GM23338 (cell line): ENCODE measurements around the gene GCN1. TPM values are rescaled to one million over a fixed set of nuclear protein-coding genes. Genes with fewer than 3 reads are reported as not detected.
A peak's percentile ranks its signal among the peaks of the same experiment; 100 is the strongest.

Source experiments
- ATAC-seq: fragments of 200-7000 bp; cut with Tn5 transposase; 3 replicates; pipeline ENCODE4 v1.9.1; 2020
- DNase-seq: peaks from one replicate; pipeline ENCODE4 v3.0.0-alpha.2; 2015; ENCODE audit warnings: low spot score
- H2AFZ ChIP-seq: fragments of 200-600 bp; sonication (generic); 2 replicates; pipeline ENCODE4 v1.8.0; 2016; ENCODE audit warnings: antibody characterized with exemption, mild to moderate bottlenecking, moderate library complexity
- H3F3A ChIP-seq: fragments of 200-600 bp; sonication (generic); replicated peaks from 2 replicates; pipeline ENCODE4 v1.8.0; 2017; ENCODE audit warnings: antibody characterized with exemption, mixed run types, low read depth
- H3K27ac ChIP-seq: fragments of 200-600 bp; sonication (generic); 2 replicates; pipeline ENCODE4 v1.6.1; 2016; ENCODE audit warnings: low read depth
- H3K27me3 ChIP-seq: fragments of 200-600 bp; sonication (generic); 2 replicates; pipeline ENCODE4 v1.8.0; 2016; ENCODE audit warnings: mild to moderate bottlenecking, mixed run types, moderate library complexity; ENCODE audit not compliant: insufficient read depth
- H3K36me3 ChIP-seq: fragments of 200-600 bp; sonication (generic); 2 replicates; pipeline ENCODE4 v1.8.0; 2016; ENCODE audit warnings: mild to moderate bottlenecking; ENCODE audit not compliant: insufficient read depth
- H3K4me1 ChIP-seq: fragments of 200-600 bp; sonication (generic); 2 replicates; pipeline ENCODE4 v1.8.0; 2016; ENCODE audit warnings: mild to moderate bottlenecking, moderate library complexity; ENCODE audit not compliant: insufficient read depth
- H3K4me2 ChIP-seq: fragments of 200-600 bp; sonication (generic); 2 replicates; pipeline ENCODE4 v1.7.1; 2017; ENCODE audit warnings: mixed run types
- H3K4me3 ChIP-seq: fragments of 200-600 bp; sonication (generic); 2 replicates; pipeline ENCODE4 v1.6.1; 2016; ENCODE audit warnings: mixed run types
- H3K79me2 ChIP-seq: fragments of 200-600 bp; sonication (generic); replicated peaks from 2 replicates; pipeline ENCODE4 v1.8.0; 2017; ENCODE audit warnings: mild to moderate bottlenecking; ENCODE audit not compliant: insufficient read depth
- H3K9me2 ChIP-seq: fragments of 200-600 bp; sonication (generic); 2 replicates; pipeline ENCODE4 v1.8.0; 2017; ENCODE audit not compliant: insufficient read depth
- H4K20me1 ChIP-seq: fragments of 200-600 bp; sonication (generic); replicated peaks from 2 replicates; pipeline ENCODE4 v1.8.0; 2017; ENCODE audit warnings: mild to moderate bottlenecking; ENCODE audit not compliant: insufficient read depth
- H3K27ac Mint-ChIP-seq: 2 replicates; pipeline ENCODE4 v1.8.0; 2020; ENCODE audit warnings: inconsistent platforms, mild to moderate bottlenecking, moderate library complexity, mixed read lengths
- H3K27me3 Mint-ChIP-seq: 3 replicates; pipeline ENCODE4 v1.8.0; 2022; ENCODE audit warnings: low read depth, mild to moderate bottlenecking, moderate library complexity, mixed read lengths, inconsistent platforms; ENCODE audit not compliant: insufficient read depth, poor library complexity
- H3K36me3 Mint-ChIP-seq: 3 replicates; pipeline ENCODE4 v1.8.0; 2021; ENCODE audit warnings: low read depth, mild to moderate bottlenecking, inconsistent platforms, moderate library complexity, mixed read lengths
- H3K4me1 Mint-ChIP-seq: 3 replicates; pipeline ENCODE4 v1.8.0; 2020; ENCODE audit warnings: mild to moderate bottlenecking, inconsistent platforms, mixed read lengths
- H3K4me3 Mint-ChIP-seq: 3 replicates; pipeline ENCODE4 v1.8.0; 2021; ENCODE audit warnings: moderate library complexity, mild to moderate bottlenecking, inconsistent platforms, mixed read lengths
- H3K9me3 Mint-ChIP-seq: 3 replicates; pipeline ENCODE4 v1.8.0; 2020; ENCODE audit warnings: moderate library complexity, mild to moderate bottlenecking, inconsistent platforms, mixed read lengths
- EZH2phosphoT487 ChIP-seq: fragments of 200-600 bp; sonication (generic); IDR thresholded peaks from one replicate; pipeline ENCODE4 v1.8.1; 2018; ENCODE audit warnings: antibody characterized with exemption; ENCODE audit not compliant: unreplicated experiment
- NANOG ChIP-seq: IDR thresholded peaks from 2 replicates; pipeline ENCODE4 v1.6.1; 2016; ENCODE audit warnings: antibody characterized with exemption, borderline replicate concordance
- POLR2AphosphoS5 ChIP-seq: IDR thresholded peaks from 2 replicates; pipeline ENCODE4 v1.6.1; 2016; ENCODE audit warnings: antibody characterized with exemption, low read depth
- STAT1 ChIP-seq: IDR thresholded peaks from one replicate; pipeline ENCODE4 v1.6.1; 2016; ENCODE audit warnings: antibody characterized with exemption; ENCODE audit not compliant: unreplicated experiment
- ZNF331 ChIP-seq: fragments of 250-450 bp; sonication (Bioruptor Pico); IDR thresholded peaks from 2 replicates; pipeline ENCODE4 v1.5.0; 2020; ENCODE audit warnings: low read depth, mild to moderate bottlenecking, moderate library complexity
- polyA plus RNA-seq: library from polyadenylated mRNA; unstranded; fragments of >200 nt; fragmentation: Nextera tagmentation; extraction: Ambion mirVana; gene quantifications from 2 replicates; pipeline ENCODE4 v1.2.1, GENCODE V29; 2016
- total RNA-seq: library from RNA; depleted of rRNA; stranded (reverse); fragments of >200 nt; shearing (Covaris generic); gene quantifications from 2 replicates; pipeline ENCODE4 v1.2.3, GENCODE V29; 2014
- TF ChIP-seq, protein P1 (sequence below): fragments of 250-450 bp; sonication (Bioruptor Pico); IDR thresholded peaks from 2 replicates; pipeline ENCODE4 v1.5.0; 2020; ENCODE audit warnings: mild to moderate bottlenecking, moderate library complexity

The GCN1 gene
- total and polyA plus RNA-seq, 2 experiments from 2014 or later: 18.0 to 177 TPM

DNA sequence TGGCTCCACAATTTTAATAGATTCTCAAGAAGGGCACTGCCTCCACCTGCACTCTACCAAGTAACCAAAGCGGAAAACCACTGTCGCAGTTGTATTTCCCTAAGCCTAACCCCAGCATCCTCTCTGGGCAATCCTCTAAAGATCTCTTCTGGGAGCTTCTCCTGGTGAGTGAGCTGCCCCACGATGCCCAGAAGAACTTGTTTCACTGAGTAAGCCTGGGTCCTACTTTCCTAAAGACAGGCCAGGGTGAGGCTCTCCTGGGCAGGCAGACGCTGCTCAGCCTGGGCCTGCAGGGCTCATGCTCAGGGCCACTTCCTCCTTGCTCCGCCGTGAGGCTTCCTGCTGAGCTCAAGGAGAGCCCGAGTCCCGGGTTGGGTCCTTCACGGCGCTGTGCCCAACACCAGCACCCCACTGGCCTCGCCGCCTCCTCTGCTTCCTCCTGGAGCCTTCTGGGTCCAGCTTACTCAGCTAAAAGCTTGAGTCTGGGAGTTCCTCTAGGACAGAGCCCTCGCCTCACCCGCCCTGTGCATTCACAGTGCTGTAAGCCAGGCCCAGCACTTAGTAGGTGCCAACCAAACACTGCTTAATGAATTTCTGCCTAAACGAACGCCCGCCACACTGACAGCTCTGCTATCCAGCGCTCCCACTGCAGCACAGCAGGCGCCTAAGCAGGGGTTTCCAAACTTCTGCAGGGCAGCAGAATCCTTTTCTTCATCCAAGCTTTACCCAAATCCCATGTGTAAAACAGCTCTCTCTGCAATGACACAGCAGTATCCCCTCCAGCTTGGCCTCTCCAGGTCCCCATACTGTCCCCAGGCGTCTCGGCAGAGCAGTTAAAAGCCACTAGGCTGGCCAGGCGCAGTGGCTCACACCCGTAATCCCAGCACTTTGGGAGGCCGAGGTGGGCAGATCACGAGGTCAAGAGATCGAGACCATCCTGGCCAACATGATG is 83.7 kb downstream of the GCN1 start (continued):
- TF ChIP-seq, protein P1, sequence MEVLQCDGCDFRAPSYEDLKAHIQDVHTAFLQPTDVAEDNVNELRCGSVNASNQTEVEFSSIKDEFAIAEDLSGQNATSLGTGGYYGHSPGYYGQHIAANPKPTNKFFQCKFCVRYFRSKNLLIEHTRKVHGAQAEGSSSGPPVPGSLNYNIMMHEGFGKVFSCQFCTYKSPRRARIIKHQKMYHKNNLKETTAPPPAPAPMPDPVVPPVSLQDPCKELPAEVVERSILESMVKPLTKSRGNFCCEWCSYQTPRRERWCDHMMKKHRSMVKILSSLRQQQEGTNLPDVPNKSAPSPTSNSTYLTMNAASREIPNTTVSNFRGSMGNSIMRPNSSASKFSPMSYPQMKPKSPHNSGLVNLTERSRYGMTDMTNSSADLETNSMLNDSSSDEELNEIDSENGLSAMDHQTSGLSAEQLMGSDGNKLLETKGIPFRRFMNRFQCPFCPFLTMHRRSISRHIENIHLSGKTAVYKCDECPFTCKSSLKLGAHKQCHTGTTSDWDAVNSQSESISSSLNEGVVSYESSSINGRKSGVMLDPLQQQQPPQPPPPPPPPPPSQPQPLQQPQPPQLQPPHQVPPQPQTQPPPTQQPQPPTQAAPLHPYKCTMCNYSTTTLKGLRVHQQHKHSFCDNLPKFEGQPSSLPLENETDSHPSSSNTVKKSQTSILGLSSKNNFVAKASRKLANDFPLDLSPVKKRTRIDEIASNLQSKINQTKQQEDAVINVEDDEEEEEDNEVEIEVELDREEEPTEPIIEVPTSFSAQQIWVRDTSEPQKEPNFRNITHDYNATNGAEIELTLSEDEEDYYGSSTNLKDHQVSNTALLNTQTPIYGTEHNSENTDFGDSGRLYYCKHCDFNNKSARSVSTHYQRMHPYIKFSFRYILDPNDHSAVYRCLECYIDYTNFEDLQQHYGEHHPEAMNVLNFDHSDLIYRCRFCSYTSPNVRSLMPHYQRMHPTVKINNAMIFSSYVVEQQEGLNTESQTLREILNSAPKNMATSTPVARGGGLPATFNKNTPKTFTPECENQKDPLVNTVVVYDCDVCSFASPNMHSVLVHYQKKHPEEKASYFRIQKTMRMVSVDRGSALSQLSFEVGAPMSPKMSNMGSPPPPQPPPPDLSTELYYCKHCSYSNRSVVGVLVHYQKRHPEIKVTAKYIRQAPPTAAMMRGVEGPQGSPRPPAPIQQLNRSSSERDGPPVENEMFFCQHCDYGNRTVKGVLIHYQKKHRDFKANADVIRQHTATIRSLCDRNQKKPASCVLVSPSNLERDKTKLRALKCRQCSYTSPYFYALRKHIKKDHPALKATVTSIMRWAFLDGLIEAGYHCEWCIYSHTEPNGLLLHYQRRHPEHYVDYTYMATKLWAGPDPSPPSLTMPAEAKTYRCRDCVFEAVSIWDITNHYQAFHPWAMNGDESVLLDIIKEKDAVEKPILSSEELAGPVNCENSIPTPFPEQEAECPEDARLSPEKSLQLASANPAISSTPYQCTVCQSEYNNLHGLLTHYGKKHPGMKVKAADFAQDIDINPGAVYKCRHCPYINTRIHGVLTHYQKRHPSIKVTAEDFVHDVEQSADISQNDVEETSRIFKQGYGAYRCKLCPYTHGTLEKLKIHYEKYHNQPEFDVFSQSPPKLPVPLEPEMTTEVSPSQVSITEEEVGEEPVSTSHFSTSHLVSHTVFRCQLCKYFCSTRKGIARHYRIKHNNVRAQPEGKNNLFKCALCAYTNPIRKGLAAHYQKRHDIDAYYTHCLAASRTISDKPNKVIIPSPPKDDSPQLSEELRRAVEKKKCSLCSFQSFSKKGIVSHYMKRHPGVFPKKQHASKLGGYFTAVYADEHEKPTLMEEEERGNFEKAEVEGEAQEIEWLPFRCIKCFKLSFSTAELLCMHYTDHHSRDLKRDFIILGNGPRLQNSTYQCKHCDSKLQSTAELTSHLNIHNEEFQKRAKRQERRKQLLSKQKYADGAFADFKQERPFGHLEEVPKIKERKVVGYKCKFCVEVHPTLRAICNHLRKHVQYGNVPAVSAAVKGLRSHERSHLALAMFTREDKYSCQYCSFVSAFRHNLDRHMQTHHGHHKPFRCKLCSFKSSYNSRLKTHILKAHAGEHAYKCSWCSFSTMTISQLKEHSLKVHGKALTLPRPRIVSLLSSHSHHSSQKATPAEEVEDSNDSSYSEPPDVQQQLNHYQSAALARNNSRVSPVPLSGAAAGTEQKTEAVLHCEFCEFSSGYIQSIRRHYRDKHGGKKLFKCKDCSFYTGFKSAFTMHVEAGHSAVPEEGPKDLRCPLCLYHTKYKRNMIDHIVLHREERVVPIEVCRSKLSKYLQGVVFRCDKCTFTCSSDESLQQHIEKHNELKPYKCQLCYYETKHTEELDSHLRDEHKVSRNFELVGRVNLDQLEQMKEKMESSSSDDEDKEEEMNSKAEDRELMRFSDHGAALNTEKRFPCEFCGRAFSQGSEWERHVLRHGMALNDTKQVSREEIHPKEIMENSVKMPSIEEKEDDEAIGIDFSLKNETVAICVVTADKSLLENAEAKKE: no peak

DNA sequence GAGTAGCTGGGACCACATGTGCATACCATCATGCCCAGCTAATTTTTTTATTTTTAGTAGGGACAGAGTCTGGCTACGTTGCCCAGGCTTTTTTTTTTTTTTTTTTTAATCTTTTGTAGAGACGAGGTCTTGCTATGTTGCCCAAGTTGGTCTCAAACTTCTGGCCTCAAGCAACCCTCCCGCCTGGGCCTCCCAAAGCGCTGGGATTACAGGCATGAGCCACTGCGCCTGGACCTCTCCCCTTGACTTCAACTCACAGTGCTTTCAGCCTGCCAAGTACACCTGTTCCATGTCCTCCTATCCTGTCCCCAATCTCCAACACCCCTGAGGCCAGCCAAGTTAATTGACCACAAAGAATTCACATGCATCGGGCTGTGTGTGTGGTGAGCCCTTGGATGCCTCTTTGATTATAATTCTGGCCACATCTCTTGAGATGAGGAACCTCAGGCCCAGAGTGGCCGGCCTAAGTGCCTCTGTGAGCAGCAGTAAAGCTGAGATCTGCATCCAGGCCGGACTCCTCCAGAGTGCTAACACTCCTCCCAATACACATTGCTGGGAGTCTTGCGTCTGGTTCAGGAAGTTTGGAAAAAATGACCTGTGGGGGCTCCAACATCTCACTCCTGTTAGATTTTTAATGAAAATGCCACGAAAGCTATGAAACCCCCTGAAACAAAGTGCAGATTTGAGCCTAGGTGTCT is 84.8 kb downstream of the GCN1 start:
- no peak overlapping the region for H2AFZ ChIP-seq
- Mint-ChIP-seq H3K36me3 (peaks cover 47% of the 10 kb centered on the region), H3K4me1 (peaks cover 42% of the 10 kb centered on the region), H3K27ac (peak overlapping the region; percentile 95), H3K4me3 (no peak overlapping the region; the same call in 2 of the 3 replicates), H3K27me3 (peaks cover 9% of the 10 kb centered on the region), H3K9me3 (no peaks in the 10 kb centered on the region)
- H3F3A ChIP-seq: 0 out of 2 replicates have a peak, but pooled peaks cover 3% of the 10 kb centered on the region
- peak overlapping the region; percentile 73 for H3K27ac ChIP-seq
- H3K36me3 ChIP-seq: no peaks in the 10 kb centered on the region
- DNase-seq: no peak
- no peak for ATAC-seq
- no peaks in the 10 kb centered on the region for H3K9me2 ChIP-seq
- H4K20me1 ChIP-seq: peaks cover 6% of the 10 kb centered on the region
- no peak overlapping the region; the same call in 1 of the 2 replicates for H3K4me2 ChIP-seq
- H3K27me3 ChIP-seq: no peaks in the 10 kb centered on the region
- H3K4me1 ChIP-seq: peaks cover 23% of the 10 kb centered on the region
- no peak overlapping the region for H3K4me3 ChIP-seq
- H3K79me2 ChIP-seq: peaks cover 98% of the 10 kb centered on the region
- TF ChIP-seq STAT1 (no peak), NANOG (no peak), ZNF331 (CRISPR knock-in tag) (no peak), POLR2AphosphoS5 (no peak), EZH2phosphoT487 (no peak)
- TF ChIP-seq, protein P1: no peak
